Measurements from ENCODE around the gene TRIM10. TPM values are rescaled to one million over a fixed set of nuclear protein-coding genes. Genes with fewer than 3 reads are reported as not detected.

The TRIM10 gene
- total RNA-seq, 3 donors from 2014 or later (not counting 1 experiment from before 2014, with no cell fraction given) = not detected

GRCh38 chr6:30188541-30188940 is 27.5 kb upstream of the TRIM10 start:
- H3K9me3 Mint-ChIP-seq = no peaks in the 10 kb centered on the region
- H3K4me1 Mint-ChIP-seq = peaks cover 0 to 16% of the 10 kb centered on the region in 2 donors
- TF ChIP-seq CTCF (IDR thresholded peaks at IDR 0.05) = no peak
- Histone ChIP-seq H3K27me3 (ENCODE audit: control insufficient read depth, insufficient read depth, low read length) (no peaks in the 10 kb centered on the region), H3K4me1 (ENCODE audit: control insufficient read depth, insufficient read depth, low read length) (no peaks in the 10 kb centered on the region), H3K36me3 (ENCODE audit: control insufficient read depth, insufficient read depth, low read length) (peaks cover 72% of the 10 kb centered on the region), H3K9me3 (ENCODE audit: control insufficient read depth, insufficient read depth, low read length) (no peaks in the 10 kb centered on the region), H3K4me3 (ENCODE audit: low read length) (no peak overlapping the region), H3K27ac (ENCODE audit: low read length) (no peak overlapping the region)
- 96% methylated on average over 5 of the region's 5 CpGs for WGBS (ENCODE audit: insufficient coverage)
- no peak for ATAC-seq
- H3K27ac Mint-ChIP-seq = peak overlapping the region in 1 of 2 donors; percentile 15
- H3K27me3 Mint-ChIP-seq (ENCODE audit: low read depth in 2 of 2) = no peaks in the 10 kb centered on the region
- peaks cover 17% of the 10 kb centered on the region for H3K36me3 Mint-ChIP-seq
- DNase-seq = no peak
- H3K4me3 Mint-ChIP-seq = no peak overlapping the region
- intact Hi-C loops (cut with micrococcal nuclease) = no loop called here

GRCh38 chr6:30185846-30186484 is 25.0 kb upstream of the TRIM10 start:
- 94% methylated on average over 20 of the region's 20 CpGs for WGBS (ENCODE audit: insufficient coverage)
- intact Hi-C loops (cut with micrococcal nuclease) = no loop called here
- TF ChIP-seq CTCF (IDR thresholded peaks at IDR 0.05) = no peak
- H3K9me3 Mint-ChIP-seq = no peaks in the 10 kb centered on the region
- no peak for DNase-seq
- Histone ChIP-seq H3K36me3 (ENCODE audit: control insufficient read depth, insufficient read depth, low read length) (peaks cover 58% of the 10 kb centered on the region), H3K4me1 (ENCODE audit: control insufficient read depth, insufficient read depth, low read length) (no peaks in the 10 kb centered on the region), H3K27ac (ENCODE audit: low read length) (no peak overlapping the region), H3K27me3 (ENCODE audit: control insufficient read depth, insufficient read depth, low read length) (no peaks in the 10 kb centered on the region), H3K9me3 (ENCODE audit: control insufficient read depth, insufficient read depth, low read length) (no peaks in the 10 kb centered on the region), H3K4me3 (ENCODE audit: low read length) (no peak overlapping the region)
- peak overlapping the region in 1 of 2 donors; percentile 42 for H3K27ac Mint-ChIP-seq
- H3K36me3 Mint-ChIP-seq = peaks cover 10% of the 10 kb centered on the region
- H3K4me3 Mint-ChIP-seq = no peak overlapping the region
- ATAC-seq = no peak
- no peaks in the 10 kb centered on the region for H3K27me3 Mint-ChIP-seq (ENCODE audit: low read depth in 2 of 2)
- H3K4me1 Mint-ChIP-seq = peaks cover 0 to 14% of the 10 kb centered on the region in 2 donors

- no peaks in the 10 kb centered on the region for H3K4me1 ChIP-seq (ENCODE audit: control insufficient read depth, insufficient read depth, low read length)
- peaks cover 4% of the 10 kb centered on the region for H3K27me3 ChIP-seq (ENCODE audit: control insufficient read depth, insufficient read depth, low read length)
- TF ChIP-seq CTCF (IDR thresholded peaks at IDR 0.05) = no peak
- 94% methylated on average over 3 of the region's 5 CpGs for WGBS (ENCODE audit: insufficient coverage)
- intact Hi-C loops (cut with micrococcal nuclease) = no loop called here
- DNase-seq = no peak
- no peak overlapping the region for H3K4me3 ChIP-seq (ENCODE audit: low read length)
- ATAC-seq = no peak
- no peak overlapping the region for H3K4me3 Mint-ChIP-seq
- H3K9me3 ChIP-seq (ENCODE audit: control insufficient read depth, insufficient read depth, low read length) = no peaks in the 10 kb centered on the region
- H3K27me3 Mint-ChIP-seq (ENCODE audit: low read depth in 2 of 2) = peaks cover 4% of the 10 kb centered on the region in 2 donors
- peak overlapping the region; percentile 42 to 69 for H3K27ac Mint-ChIP-seq
- no peak overlapping the region for H3K27ac ChIP-seq (ENCODE audit: low read length)
- peaks cover 0 to 10% of the 10 kb centered on the region in 2 donors for H3K4me1 Mint-ChIP-seq
- peaks cover 10% of the 10 kb centered on the region for H3K36me3 Mint-ChIP-seq
- peaks cover 0 to under 1% of the 10 kb centered on the region in 2 donors for H3K9me3 Mint-ChIP-seq
- peaks cover 45% of the 10 kb centered on the region for H3K36me3 ChIP-seq (ENCODE audit: control insufficient read depth, insufficient read depth, low read length)
These were observed 23.5 kb upstream of the TRIM10 start for GRCh38 chr6:30184417-30185031.
